ENCODE results near the gene PRR3. TPM values are rescaled to one million over a fixed set of nuclear protein-coding genes. Genes with fewer than 3 reads are reported as not detected.
"Not testable (repeated sequence)": the region's sequence is repeated elsewhere in the genome, so short reads cannot be mapped to it uniquely, and the experiment has no call there.

The PRR3 gene, protein sequence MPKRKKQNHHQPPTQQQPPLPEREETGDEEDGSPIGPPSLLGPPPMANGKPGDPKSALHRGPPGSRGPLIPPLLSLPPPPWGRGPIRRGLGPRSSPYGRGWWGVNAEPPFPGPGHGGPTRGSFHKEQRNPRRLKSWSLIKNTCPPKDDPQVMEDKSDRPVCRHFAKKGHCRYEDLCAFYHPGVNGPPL
- 8.0 TPM for total RNA-seq

DNA sequence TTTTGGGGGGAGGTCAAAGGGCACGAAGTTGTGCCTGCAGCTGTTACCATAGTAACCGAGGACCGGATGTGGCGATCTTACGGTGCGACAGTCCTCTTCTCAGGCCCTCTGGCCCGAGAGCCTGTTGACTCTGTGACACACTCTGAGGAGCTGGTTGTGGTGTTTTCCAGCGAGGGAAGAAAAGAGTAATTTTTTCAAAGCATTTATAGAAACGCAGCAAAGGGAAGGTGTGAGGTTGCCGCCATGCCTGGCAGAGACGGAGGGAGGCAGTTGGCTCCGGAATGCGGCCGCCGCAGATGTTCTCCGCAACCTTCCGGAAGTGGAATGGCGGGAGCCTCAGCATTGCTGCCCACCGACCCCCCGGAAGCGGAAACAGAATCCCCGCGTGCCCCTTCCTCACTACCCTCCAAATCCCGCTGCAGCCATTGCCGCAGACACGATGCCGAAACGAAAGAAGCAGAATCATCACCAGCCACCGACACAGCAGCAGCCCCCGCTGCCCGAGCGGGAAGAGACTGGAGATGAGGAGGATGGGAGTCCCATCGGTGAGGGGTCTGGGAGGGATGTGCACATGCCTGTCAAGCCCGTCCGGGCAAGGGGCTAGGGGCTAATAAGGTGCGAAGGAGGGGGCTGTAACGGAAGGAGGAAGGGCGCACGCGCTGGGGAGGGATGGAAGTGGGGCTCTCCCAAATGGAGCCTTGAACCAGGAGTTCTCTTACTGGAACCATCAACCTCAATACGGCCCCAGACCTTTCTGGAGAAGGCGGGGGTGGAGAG lies at the start of gene PRR3:
TSS of gene PRR3 (plus strand) at position 390 of the 777 bp plus-strand sequence. CDS start at position 440, 50 bp downstream.
- peak; percentile 91 for DNase-seq (ENCODE audit: low spot score)

DNA sequence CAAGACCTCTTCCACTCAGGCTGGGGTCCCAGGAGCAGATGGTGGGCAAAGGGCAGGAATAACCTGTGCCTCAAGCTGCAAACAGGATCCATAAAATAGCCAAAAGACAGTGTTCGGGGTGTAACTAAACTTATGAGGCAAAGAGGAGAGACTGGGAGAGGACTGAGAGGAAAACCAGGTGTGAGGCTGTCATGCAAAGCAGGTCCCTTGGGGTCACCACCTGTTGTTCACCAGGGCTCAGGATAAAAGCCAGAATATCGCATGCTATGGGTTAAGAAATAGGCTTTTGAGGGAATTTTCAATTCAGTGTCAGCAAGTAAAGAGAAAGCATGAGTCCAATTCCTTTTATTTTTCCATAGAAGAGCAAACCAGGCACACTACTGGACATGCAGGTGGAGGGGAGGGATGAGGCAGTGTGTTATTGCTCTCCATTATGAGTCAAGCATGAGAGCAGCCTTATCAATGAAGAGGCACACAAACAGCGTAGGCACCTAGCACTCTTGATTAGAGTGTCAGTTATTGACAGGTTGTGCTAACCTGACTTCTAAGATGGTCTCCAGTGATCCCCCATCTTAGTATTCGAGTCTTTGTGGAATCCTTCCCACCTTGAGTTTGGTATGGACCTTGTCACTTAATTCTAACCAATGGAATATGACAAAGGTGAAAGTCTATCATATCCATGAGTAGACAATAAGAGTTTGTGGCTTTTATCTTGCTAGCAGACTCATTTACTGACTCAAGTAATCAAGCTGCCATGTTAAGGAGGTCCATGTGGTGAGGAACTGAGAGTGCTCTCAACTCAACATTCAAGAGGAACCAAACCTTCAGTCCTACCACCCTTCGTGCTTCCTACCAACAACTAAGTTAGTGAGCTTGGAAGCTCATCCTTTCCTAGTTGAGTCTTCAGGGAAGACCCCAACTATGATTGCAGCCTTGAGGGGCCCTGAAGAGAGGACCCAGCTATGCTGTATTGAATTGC lies 49.0 kb upstream of the PRR3 start:
- no peak for DNase-seq (ENCODE audit: low spot score)

DNA sequence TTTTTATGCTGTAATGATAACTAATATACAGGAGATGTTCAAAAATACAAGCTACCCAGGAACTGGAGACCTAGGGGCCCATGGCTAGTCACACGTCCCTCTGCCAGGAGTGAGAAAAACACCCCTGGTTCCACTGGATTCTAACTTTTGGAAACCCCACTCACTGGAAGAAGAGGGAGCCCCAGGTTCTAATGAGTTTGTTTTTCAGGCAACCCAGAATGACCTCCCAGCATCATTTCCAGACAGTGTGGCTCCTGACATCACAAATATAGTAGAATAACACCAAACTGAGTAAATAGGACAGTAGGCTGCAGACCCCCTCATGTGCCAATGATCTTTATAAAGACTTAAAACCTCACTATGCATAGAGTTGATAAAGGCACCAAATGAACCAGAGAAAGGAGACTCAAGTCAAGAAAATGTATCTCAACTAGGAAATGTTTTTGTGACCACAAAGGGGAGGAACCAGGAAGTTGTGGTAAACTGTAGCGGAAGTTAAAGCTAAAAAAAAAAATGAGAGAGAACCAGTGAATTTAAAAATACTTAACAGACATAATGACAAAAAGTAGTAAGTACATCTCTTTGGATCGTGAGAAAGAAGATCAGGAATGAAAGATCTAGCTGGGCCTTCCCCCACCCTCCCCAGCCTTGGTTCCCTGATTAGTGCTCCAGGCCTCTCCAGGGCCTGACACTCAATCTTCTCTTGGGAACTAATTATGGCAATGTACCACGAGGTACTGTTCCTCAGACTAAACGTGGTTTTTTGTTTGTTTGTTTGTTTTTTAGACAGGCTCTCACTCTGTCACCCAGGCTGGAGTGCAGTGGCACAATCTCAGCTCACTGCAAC lies 48.0 kb upstream of the PRR3 start:
- no peak for DNase-seq (ENCODE audit: low spot score)

DNA sequence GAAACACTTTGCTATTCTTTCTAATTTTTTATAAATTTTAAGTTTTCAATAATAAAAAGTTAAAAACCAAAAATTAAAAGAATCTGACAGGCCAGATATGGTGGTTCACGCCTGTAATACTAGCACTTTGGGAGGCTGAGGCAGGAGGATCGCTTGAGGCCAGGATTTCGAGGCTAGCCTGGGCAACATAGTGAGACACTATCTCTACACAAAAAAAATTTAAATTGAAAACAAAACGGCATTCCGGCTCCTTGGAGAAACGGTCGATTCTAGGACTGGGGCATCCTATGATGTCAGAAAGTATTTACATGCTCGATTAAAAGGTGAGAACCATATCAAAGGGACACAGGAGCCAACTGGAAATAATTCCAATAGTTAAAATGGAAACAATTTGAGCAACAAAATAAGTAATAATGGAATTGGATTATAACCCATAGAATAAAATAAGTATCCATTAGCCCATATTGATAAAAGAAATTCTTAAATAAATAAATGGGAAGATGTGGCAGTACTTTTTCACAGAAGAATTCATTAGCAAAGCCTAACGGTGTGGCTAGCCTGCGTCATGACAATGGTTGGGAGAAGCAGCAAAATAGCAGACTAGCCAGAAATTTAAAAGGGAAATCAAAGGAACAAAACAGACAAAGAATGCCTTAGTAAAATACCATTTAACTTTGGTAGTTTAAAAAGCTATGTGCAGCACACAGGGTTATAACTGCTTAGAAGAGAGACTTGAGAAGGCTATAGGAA lies 46.5 kb upstream of the PRR3 start:
- DNase-seq (ENCODE audit: low spot score), result no peak

DNA sequence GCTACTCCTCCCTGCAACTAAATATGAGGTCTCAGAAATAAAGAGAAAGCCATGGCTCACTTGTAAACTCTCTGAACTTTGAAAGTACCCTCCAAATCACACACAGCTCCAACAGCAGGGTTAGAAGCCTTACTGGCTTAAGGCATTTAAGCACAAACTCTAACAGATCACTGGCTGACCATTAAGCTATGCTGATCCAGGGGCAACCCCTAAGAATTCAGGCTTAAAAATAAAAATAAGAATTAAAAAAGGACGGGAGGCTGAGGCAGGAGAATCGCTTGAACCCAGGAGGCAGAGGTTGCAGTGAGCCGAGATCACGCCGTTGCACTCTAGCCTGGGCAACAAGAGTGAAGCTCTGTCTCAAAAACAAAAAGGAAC lies 45.9 kb upstream of the PRR3 start:
- no peak for DNase-seq (ENCODE audit: low spot score)

DNA sequence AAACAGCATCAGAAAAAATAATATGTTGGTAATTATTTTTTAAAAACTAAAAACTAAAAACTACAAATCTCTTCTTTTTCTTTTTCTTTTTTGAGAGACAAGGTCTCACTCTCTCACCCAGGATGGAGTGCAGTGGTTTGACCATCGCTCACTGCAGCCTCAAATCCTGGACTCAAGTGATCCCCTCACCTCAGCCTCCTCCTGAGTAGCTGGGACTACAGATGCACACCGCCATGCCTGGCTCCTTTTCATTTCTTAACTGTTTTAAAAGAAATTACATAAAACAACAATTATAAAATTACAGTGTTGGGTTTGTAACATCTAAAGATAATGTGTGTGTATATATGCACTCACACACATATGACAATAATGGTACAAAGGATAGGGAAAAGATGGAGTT lies 43.6 kb upstream of the PRR3 start:
- no peak for DNase-seq (ENCODE audit: low spot score)

DNA sequence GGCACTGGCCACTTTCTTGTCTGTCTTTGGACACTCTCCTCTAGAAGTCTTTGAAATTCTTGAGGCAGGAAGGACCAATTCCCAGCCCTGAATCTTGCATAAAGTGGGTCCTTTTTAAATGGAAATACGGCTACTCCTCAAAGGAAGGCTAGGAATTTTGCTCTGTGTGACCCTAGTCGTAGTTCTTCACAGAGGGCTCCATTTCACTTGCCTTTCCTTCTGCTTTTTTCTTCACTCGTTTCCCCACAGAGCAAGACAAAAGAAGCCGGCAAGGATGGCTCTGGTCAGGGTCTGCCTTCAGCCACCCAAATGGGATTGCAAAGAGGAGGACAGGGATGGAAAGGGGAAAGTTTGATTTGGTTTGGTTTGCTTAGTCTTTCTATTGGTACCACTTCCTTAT lies 42.0 kb upstream of the PRR3 start:
- no peak for DNase-seq (ENCODE audit: low spot score)

DNA sequence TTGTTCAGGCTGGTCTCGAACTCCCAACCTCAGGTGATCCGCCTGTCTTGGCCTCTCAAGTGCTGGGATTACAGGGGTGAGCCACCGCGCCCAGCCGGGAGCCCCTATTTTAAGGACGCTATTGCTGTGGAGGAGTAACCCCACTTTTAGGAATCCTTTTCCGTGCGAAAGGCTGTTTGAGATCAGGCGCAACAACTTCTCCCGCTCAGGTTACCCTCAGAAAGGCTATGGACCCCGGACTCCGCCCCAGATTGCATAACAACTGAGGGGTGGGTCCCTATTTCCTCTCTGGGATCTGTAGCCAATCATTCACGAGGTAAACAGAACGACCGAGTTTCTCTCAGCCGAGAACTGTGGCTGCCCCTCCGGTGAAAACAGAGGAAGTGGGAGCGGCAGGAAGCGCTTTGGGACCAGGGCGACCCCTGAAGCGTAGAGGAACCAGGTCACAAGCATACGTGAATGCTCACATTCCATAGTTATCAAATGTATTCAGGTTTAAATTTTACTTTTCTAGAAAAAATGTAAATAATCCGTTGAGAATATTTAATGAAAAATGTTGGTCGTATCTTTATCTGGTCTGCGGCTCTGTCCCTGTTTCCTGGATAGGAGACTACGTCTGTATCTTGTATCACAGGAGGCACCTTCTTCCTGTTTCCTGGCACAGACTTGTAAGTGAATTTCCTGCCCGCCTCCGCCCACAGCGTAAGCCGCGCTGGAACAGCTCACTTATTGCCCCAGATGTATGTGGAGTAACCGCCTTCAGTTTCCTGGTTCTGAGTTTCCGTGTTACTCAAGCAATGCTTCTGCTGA lies 40.9 kb upstream of the PRR3 start:
- DNase-seq (ENCODE audit: low spot score), result peak; percentile 93

DNA sequence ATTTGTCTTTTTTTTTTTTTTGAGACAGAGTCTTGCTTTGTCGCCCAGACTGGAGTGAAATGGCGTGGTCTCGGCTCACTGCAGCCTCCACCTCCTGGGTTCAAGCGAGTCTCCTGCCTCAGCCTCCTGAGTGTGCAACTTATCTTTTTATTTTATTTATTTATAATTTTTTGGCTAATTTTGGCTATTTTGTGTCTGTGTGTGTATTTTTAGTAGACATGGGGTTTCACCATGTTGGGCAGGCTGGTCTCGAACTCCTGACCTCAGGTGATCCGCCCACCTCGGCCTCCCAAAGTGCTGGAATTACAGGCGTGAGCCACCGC lies 40.4 kb upstream of the PRR3 start:
- not testable (repeated sequence) for DNase-seq (ENCODE audit: low spot score)

DNA sequence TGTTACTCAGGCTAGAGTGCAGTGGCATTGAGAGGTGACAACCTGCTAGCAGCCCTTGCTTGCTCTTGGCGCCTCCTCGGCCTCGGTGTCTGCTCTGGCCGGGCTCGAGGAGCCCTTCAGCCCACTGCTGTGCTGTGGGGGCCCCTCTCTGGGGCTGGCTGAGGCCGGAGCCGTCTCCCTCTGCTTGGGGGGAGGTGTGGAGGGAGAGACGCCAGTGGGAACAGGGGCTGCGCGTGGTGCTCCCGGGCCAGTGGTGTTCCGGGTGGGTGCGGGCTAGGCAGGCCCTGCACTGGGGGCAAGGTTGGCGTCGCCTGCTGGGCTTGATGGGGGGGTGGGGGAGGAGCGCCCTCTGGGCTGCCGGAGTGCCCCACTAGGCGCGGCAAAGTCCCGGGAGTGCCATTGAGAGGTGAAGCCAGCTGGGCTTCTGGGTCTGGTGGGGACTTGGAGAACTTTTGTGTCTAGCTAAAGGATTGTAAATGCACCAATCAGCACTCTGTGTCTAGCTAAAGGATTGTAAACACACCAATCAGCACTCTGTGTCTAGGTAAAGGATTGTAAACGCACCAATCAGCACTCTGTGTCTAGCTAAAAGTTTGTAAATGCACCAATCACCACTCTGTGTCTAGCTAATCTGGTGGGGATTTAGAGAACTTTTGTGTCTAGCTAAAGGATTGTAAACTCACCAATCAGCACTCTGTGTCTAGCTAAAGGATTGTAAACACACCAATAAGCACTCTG lies 39.2 kb upstream of the PRR3 start:
- DNase-seq (ENCODE audit: low spot score), result not testable (repeated sequence)

DNA sequence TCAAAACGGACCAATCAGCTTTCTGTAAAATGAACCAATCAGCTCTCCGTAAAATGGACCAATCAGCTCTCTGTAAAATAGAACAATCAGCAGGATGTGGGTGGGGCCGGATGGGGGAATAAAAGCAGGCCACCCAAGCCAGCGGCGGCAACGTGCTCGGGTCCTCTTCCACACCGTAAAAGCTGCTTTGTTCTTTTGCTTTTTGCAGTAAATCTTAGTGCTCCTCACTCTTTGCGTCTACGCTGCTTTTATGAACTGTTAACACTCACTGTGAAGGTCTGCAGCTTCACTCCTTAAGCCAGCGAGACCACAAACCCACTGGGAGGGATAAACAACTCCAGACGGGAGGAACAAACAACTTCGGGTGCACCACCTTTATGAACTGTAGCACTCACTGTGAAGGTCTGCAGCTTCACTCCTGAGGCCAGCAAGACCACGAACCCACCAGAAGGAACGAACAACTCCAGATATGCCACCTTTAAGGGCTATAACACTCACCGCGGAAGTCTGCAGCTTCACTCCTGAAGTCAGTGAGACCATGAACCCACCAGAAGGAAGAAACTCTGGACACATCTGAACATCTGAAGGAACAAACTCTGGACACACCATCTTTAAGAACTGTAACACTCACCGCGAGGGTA lies 38.5 kb upstream of the PRR3 start:
- DNase-seq (ENCODE audit: low spot score), result not testable (repeated sequence)

DNA sequence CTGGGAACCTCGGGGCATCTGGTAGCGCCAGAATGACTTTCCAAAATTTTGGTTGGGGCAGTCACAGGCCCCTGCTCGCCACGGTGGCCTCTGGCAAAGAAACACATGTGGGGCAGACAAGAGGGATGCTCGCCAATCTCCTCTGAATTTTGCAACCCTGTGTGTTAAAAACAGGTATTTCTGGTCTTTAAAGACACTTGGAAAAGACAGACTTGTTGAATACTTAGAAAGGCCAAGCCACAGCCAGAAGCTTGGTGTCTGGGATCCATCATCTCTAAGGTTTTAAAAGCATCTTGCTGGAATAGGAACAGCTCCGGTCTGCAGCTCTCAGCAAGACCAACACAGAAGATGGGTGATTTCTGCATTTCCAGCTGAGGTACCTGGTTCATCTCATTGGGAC lies 36.6 kb upstream of the PRR3 start:
- DNase-seq (ENCODE audit: low spot score), result no peak

DNA sequence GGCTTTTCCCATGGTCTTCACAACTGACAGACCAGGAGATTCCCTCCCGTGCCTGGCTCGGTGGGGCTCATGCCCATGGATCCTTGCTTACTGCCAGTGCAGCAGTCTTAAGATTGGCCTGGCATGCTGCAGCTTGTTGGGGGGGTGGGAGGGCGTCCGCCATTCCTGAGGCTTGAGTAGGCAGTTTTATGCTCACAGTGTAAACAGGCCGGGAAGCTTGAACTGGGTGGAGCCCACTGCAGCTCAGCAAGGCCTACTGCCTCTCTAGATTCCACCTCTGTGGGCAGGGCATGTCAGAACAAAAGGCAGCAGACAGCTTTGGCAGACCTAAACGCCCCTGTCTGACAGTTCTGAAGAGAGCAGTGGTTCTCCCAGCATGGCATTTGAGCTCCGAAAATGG lies 36.0 kb upstream of the PRR3 start:
- DNase-seq (ENCODE audit: low spot score), result peak; percentile 39

DNA sequence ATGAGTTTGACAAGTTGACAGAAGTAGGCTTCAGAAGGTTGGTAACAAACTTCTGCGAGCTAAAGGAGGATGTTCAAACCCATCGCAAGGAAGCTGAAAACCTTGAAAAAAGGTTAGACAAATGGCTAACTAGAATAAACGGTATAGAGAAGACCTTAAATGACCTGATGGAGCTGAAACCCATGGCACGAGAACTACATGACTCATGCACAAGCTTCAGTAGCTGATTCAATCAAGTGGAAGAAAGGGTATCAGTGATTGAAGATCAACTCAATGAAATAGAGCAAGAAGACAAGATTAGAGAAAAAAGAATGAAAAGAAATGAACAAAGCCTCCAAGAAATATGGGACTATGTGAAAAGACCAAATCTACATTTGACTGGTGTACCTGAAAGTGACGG lies 35.1 kb upstream of the PRR3 start:
- not testable (repeated sequence) for DNase-seq (ENCODE audit: low spot score)

DNA sequence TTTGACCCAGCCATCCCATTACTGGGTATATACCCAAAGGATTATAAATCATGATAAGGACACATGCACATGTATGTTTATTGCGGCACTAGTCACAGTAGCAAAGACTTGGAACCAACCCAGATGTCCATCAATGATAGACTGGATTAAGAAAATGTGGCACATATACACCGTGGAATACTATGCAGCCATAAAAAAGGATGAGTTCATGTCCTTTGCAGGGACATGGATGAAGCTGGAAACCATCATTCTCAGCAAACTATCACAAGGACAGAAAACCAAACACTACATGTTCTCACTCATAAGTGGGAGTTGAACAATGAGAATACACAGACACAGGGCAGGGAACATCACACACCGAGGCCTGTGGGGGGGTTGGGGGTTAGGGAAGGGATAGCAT lies 30.7 kb upstream of the PRR3 start:
- not testable (repeated sequence) for DNase-seq (ENCODE audit: low spot score)

DNA sequence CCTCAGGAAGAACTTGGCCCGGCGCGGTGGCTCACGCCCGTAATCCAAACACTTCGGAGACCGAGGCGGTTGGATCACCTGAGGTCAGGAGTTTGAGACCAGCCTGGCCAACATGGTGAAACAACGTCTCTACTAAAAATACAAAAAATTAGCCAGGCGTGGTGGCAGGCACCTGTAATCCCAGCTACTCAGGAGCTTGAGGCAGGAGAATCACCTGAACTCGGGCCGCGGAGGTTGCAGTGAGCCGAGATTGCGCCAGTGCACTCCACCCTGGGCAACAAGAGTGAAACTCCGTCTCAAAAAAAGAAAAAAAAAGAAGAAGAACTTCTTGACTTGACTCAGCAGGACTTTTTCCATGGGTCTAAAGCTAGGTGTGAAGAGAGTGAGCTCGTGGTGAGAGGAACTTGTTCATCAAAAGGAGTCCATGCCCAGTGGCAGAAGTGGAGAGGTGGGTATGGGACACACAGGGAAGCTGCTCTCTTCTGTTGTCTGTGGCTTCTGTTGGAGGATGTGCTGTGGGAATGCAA lies 27.7 kb upstream of the PRR3 start:
- not testable (repeated sequence) for DNase-seq (ENCODE audit: low spot score)

DNA sequence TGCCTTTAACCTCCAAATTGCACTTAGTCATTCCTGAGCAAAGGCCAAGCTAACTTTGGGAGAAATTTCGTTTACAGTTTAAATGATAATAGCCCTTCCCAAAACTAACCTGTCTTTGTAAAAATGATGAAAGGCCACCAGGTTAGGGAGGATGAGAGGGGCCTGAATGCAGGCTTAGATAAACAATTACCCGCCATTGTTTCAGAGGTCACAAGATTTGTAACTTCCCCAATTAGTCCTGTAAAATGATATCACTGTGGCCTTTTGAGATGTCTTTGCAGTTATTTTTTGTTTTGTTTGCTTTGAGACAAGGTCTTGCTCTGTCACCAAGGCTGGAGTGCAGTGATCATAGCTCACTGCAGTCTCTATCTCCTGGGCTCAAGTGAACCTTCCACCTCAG lies 27.1 kb upstream of the PRR3 start:
- no peak for DNase-seq (ENCODE audit: low spot score)

DNA sequence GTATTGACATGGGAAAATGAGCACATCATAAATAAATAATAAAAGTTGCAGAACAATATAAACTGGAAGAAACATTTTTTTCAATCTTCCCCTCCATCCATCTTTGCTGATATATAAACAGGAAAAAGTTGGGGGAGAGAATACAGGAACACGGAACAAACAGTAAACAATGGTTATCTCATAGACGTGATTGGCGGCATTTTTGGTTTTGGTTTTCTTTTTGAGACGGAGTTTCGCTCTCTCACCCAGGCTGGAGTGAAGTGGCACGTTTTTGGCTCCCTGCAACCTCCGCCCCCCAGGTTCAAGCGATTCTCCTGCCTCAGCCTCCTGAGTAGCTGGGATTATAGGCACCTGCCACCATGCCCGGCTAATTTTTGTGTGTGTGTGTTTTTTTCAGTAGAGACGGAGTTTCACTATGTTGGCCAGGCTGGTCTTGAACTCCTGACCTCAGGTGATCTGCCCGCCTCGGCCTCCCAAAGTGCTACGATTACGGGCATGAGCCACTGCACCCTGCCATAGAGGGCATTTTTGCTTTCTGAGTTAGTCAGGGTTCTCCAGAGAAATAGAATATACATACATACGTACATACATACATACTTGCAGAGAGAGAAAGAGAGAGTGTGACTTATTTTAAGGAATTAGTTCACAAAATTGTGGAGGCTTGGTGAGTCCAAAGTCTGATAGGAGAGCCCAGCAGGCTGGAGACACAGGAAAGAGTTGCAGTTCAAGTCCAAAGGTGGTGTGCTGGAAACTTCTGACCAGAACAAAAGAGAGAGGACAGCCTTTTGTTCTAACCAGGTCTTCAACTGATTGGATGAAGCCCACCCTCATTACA lies 23.4 kb upstream of the PRR3 start:
- no peak for DNase-seq (ENCODE audit: low spot score)

Measured in mucosa of gallbladder (tissue), 1 donor.